GM23248 (cell line): ENCODE measurements around the gene PEX10. TPM values are rescaled to one million over a fixed set of nuclear protein-coding genes. Genes with fewer than 3 reads are reported as not detected.

Experiments
- DNase-seq: peaks from one replicate; pipeline ENCODE4 v3.0.0-alpha.2; 2015
- H2AFZ ChIP-seq: fragments of 200-600 bp; sonication (generic); 2 replicates; pipeline ENCODE4 v1.6.1; 2016; ENCODE audit warnings: antibody characterized with exemption
- H3F3A ChIP-seq: fragments of 200-600 bp; sonication (generic); 2 replicates; pipeline ENCODE4 v1.6.1; 2016; ENCODE audit warnings: mild to moderate bottlenecking, antibody characterized with exemption, mixed run types; ENCODE audit not compliant: insufficient read depth
- H3K27ac ChIP-seq: fragments of 200-600 bp; sonication (generic); 2 replicates; pipeline ENCODE4 v1.5.1; 2016; ENCODE audit warnings: mild to moderate bottlenecking
- H3K27me3 ChIP-seq: fragments of 200-600 bp; sonication (generic); replicated peaks from 2 replicates; pipeline ENCODE4 v1.6.1; 2016; ENCODE audit warnings: mild to moderate bottlenecking; ENCODE audit not compliant: insufficient read depth
- H3K36me3 ChIP-seq: fragments of 200-600 bp; sonication (generic); 2 replicates; pipeline ENCODE4 v1.6.1; 2016; ENCODE audit warnings: low read depth, mild to moderate bottlenecking
- H3K4me1 ChIP-seq: fragments of 200-600 bp; sonication (generic); 2 replicates; pipeline ENCODE4 v1.6.1; 2016; ENCODE audit warnings: mild to moderate bottlenecking; ENCODE audit not compliant: insufficient read depth
- H3K4me2 ChIP-seq: fragments of 200-600 bp; sonication (generic); one replicate; pipeline ENCODE4 v1.6.1; 2016; ENCODE audit warnings: mild to moderate bottlenecking; ENCODE audit not compliant: unreplicated experiment
- H3K4me3 ChIP-seq: fragments of 200-600 bp; sonication (generic); 2 replicates; pipeline ENCODE4 v1.5.1; 2016; ENCODE audit warnings: mild to moderate bottlenecking
- H3K79me2 ChIP-seq: fragments of 200-600 bp; sonication (generic); 2 replicates; pipeline ENCODE4 v1.6.1; 2016; ENCODE audit warnings: mild to moderate bottlenecking; ENCODE audit not compliant: insufficient read depth
- H3K9ac ChIP-seq: fragments of 200-600 bp; sonication (generic); 2 replicates; pipeline ENCODE4 v1.6.1; 2016; ENCODE audit warnings: mild to moderate bottlenecking
- H3K9me2 ChIP-seq: fragments of 200-600 bp; sonication (generic); 2 replicates; pipeline ENCODE4 v1.6.1; 2016; ENCODE audit warnings: mixed run types, mild to moderate bottlenecking, moderate library complexity; ENCODE audit not compliant: insufficient read depth
- H3K9me3 ChIP-seq: fragments of 200-600 bp; sonication (generic); one replicate; pipeline ENCODE4 v1.6.1; 2017; ENCODE audit warnings: low read depth
- H4K20me1 ChIP-seq: fragments of 200-600 bp; sonication (generic); 2 replicates; pipeline ENCODE4 v1.6.0; 2016; ENCODE audit not compliant: insufficient read depth
- EZH2 ChIP-seq: fragments of 200-600 bp; sonication (generic); IDR thresholded peaks from 2 replicates; pipeline ENCODE4 v1.6.1; 2018; ENCODE audit warnings: antibody characterized with exemption, mild to moderate bottlenecking; ENCODE audit not compliant: insufficient read depth, poor library complexity, severe bottlenecking
- EZH2phosphoT487 ChIP-seq: fragments of 200-600 bp; sonication (generic); IDR thresholded peaks from 2 replicates; pipeline ENCODE4 v1.6.1; 2018; ENCODE audit warnings: antibody characterized with exemption, moderate library complexity, mild to moderate bottlenecking, low read depth; ENCODE audit not compliant: insufficient read depth
- WGBS, 2 experiments: methylation state at CpG; one replicate each; pipeline ENCODE4 v1.1.6; 2015 to 2017; ENCODE audit warnings: low lambda C conversion rate in 2 of 2, low coverage in 1 of 2; ENCODE audit errors: missing lambda C conversion rate in 2 of 2; 5-methylcytosine and 5-hydroxymethylcytosine counted together
- in situ Hi-C: fragments of 300-500 bp; cut with MboI; formaldehyde crosslinking; loops from 2 replicates; pipeline ENCODE4 v1.15.0; 2020
- polyA plus RNA-seq: library from polyadenylated mRNA; unstranded; fragments of >200 nt; fragmentation: Nextera tagmentation; extraction: Ambion mirVana; gene quantifications from 2 replicates; pipeline ENCODE4 v1.2.1, GENCODE V29; 2016
- total RNA-seq: library from RNA; depleted of rRNA; stranded (reverse); fragments of >200 nt; shearing (Covaris generic); gene quantifications from 2 replicates; pipeline ENCODE4 v1.2.3, GENCODE V29; 2014

PEX10 gene
- total and polyA plus RNA-seq, 2 experiments from 2014 or later: 24.7 to 51.3 TPM

- H4K20me1 ChIP-seq: no peaks in the 10 kb centered on the region
- no peaks in the 10 kb centered on the region for H3K79me2 ChIP-seq
- no peaks in the 10 kb centered on the region; the same call in 1 of the 2 replicates for H3K36me3 ChIP-seq
- no peaks in the 10 kb centered on the region for H3F3A ChIP-seq
- H3K9me3 ChIP-seq: no peaks in the 10 kb centered on the region
- H3K27ac ChIP-seq: no peak overlapping the region
- no peak overlapping the region for H3K4me2 ChIP-seq
- no peaks in the 10 kb centered on the region for H3K9me2 ChIP-seq
- in situ Hi-C loops: no loop called here
- WGBS, 2 experiments: 89 to 91% methylated on average over 14 of the region's 14 CpGs
- DNase-seq: no peak
- no peak overlapping the region for H3K4me3 ChIP-seq
- no peak overlapping the region for H3K9ac ChIP-seq
- H3K4me1 ChIP-seq: no peaks in the 10 kb centered on the region
- TF ChIP-seq EZH2phosphoT487: no peak
- TF ChIP-seq EZH2: no peak
- H3K27me3 ChIP-seq: no peaks in the 10 kb centered on the region
- H2AFZ ChIP-seq: no peak overlapping the region
Observed at GRCh38 chr1:2383576-2383975, 28.8 kb downstream of the PEX10 start.

- peak; percentile 64 for DNase-seq
Observed at GRCh38 chr1:2382621-2383361, 29.6 kb downstream of the PEX10 start.

GRCh38 chr1:2381741-2382620 lies 30.4 kb downstream of the PEX10 start:
- H3K4me3 ChIP-seq: no peak overlapping the region
- no peak overlapping the region for H2AFZ ChIP-seq
- no peaks in the 10 kb centered on the region for H3K79me2 ChIP-seq
- H3K9ac ChIP-seq: no peak overlapping the region
- H4K20me1 ChIP-seq: no peaks in the 10 kb centered on the region
- peak; percentile 91 for DNase-seq
- 42 to 52% methylated on average over 24 to 25 of the region's 28 CpGs for WGBS, 2 experiments
- H3F3A ChIP-seq: no peaks in the 10 kb centered on the region
- H3K4me1 ChIP-seq: no peaks in the 10 kb centered on the region
- H3K9me3 ChIP-seq: no peaks in the 10 kb centered on the region
- H3K4me2 ChIP-seq: no peak overlapping the region
- H3K27me3 ChIP-seq: no peaks in the 10 kb centered on the region
- no peak overlapping the region for H3K27ac ChIP-seq
- in situ Hi-C loops: no loop called here
- TF ChIP-seq EZH2phosphoT487 (no peak), EZH2 (no peak)
- H3K9me2 ChIP-seq: no peaks in the 10 kb centered on the region
- H3K36me3 ChIP-seq: no peaks in the 10 kb centered on the region

More at GRCh38 chr1:2382621-2383361, 29.6 kb downstream of the PEX10 start:
- Histone ChIP-seq H3K9me2 (no peaks in the 10 kb centered on the region), H3K36me3 (no peaks in the 10 kb centered on the region; the same call in 1 of the 2 replicates), H3K4me2 (no peak overlapping the region), H3K79me2 (no peaks in the 10 kb centered on the region), H3K4me3 (no peak overlapping the region), H4K20me1 (no peaks in the 10 kb centered on the region), H3K27ac (no peak overlapping the region), H3K4me1 (no peaks in the 10 kb centered on the region), H3K27me3 (no peaks in the 10 kb centered on the region), H3K9ac (no peak overlapping the region), H2AFZ (no peak overlapping the region), H3F3A (no peaks in the 10 kb centered on the region), H3K9me3 (no peaks in the 10 kb centered on the region)
- TF ChIP-seq EZH2phosphoT487 (no peak), EZH2 (no peak)
- WGBS, 2 experiments: 54 to 55% methylated on average over 12 to 13 of the region's 13 CpGs
- in situ Hi-C loops: no loop called here

GRCh38 chr1:2380816-2381591 lies 31.4 kb downstream of the PEX10 start:
- no peaks in the 10 kb centered on the region for H3K9me2 ChIP-seq
- H2AFZ ChIP-seq: no peak overlapping the region
- H3K27me3 ChIP-seq: no peaks in the 10 kb centered on the region
- no peak overlapping the region for H3K27ac ChIP-seq
- H3K4me3 ChIP-seq: no peak overlapping the region
- no peak for TF ChIP-seq EZH2phosphoT487
- no peak for TF ChIP-seq EZH2
- no peaks in the 10 kb centered on the region for H3K9me3 ChIP-seq
- H3K4me2 ChIP-seq: no peak overlapping the region
- 76 to 80% methylated on average over 30 to 32 of the region's 32 CpGs for WGBS, 2 experiments
- H3K4me1 ChIP-seq: no peaks in the 10 kb centered on the region
- no peaks in the 10 kb centered on the region for H3F3A ChIP-seq
- no peak overlapping the region for H3K9ac ChIP-seq
- H3K79me2 ChIP-seq: no peaks in the 10 kb centered on the region
- no peaks in the 10 kb centered on the region for H3K36me3 ChIP-seq
- in situ Hi-C loops: no loop called here
- H4K20me1 ChIP-seq: no peaks in the 10 kb centered on the region
- DNase-seq: no peak
